Body of pancreas (tissue), 4 donors: Measurements from ENCODE around the gene STAT5B.

Source experiments
- POLR2A ChIP-seq, 3 donors: fragments of 450-650 bp; IDR thresholded peaks; one replicate each; pipeline ENCODE4 v1.6.1; 2016; ENCODE audit warnings: antibody characterized with exemption in 3 of 3, mild to moderate bottlenecking in 2 of 3
- TF ChIP-seq, protein P1 (sequence below), 7 experiments: fragments of 450-650 bp in 4 of 7; fragments of 200-600 bp in 3 of 7; sonication (generic) in 3 of 7; IDR thresholded peaks; one replicate each; pipeline ENCODE4 v1.5.1; 2016 to 2019; ENCODE audit warnings: antibody characterized with exemption in 7 of 7

DNA sequence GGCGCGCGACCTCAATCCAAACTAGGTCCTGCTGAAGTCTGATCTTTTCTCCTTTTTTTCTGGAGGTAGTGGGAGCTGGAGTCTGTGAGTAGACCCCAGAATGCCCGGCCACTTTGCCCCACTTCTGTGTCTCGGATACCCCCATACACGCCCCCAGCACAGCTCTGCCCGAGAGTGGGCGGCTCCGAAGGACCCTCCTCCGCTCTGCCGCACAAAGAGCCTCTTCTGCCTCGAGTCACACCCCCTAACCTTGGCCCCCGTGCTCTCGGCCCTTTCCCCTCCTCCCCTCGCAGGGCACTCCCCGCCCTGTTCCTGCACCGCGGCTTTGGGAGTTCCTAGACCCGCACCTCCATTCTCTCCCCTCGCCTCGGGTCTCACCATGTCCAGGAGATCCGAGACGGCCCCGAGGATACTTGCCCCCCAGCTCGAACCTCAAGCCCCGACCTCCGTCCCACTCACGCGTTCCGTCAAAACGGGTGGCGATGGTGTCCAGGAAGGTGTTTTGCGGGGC, 95.7 kb downstream of the STAT5B start:
- TF ChIP-seq, protein P1, sequence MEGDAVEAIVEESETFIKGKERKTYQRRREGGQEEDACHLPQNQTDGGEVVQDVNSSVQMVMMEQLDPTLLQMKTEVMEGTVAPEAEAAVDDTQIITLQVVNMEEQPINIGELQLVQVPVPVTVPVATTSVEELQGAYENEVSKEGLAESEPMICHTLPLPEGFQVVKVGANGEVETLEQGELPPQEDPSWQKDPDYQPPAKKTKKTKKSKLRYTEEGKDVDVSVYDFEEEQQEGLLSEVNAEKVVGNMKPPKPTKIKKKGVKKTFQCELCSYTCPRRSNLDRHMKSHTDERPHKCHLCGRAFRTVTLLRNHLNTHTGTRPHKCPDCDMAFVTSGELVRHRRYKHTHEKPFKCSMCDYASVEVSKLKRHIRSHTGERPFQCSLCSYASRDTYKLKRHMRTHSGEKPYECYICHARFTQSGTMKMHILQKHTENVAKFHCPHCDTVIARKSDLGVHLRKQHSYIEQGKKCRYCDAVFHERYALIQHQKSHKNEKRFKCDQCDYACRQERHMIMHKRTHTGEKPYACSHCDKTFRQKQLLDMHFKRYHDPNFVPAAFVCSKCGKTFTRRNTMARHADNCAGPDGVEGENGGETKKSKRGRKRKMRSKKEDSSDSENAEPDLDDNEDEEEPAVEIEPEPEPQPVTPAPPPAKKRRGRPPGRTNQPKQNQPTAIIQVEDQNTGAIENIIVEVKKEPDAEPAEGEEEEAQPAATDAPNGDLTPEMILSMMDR (IDR thresholded peaks at IDR 0.05) = no peak
- no peak for TF ChIP-seq POLR2A (IDR thresholded peaks at IDR 0.05)
